Tibial nerve (tissue), 3 donors: ENCODE data around the gene BAZ2B.

Source experiments
- CTCF ChIP-seq, 5 experiments: fragments of 200-600 bp in 3 of 5; fragments of 450-650 bp in 2 of 5; sonication (generic) in 3 of 5; IDR thresholded peaks; one replicate each; pipeline ENCODE4 v1.5.1; 2016 to 2019; ENCODE audit warnings: antibody characterized with exemption in 5 of 5, mild to moderate bottlenecking in 3 of 5, moderate library complexity in 2 of 5
- POLR2A ChIP-seq, 2 donors: fragments of 450-650 bp; IDR thresholded peaks; one replicate each; pipeline ENCODE4 v1.6.1; 2017; ENCODE audit warnings: antibody characterized with exemption in 2 of 2, mild to moderate bottlenecking in 2 of 2, moderate library complexity in 2 of 2

GRCh38 chr2:159650574-159650973 lies 34.2 kb upstream of the BAZ2B start:
- no peak for TF ChIP-seq CTCF (IDR thresholded peaks at IDR 0.05)
- TF ChIP-seq POLR2A (IDR thresholded peaks at IDR 0.05), result no peak
